ENCODE results near the gene HSPB2. TPM values are rescaled to one million over a fixed set of nuclear protein-coding genes. Genes with fewer than 3 reads are reported as not detected.

Gene HSPB2
- total and polyA plus RNA-seq, 2 of the 4 experiments (the other 2 are of a cell fraction), result 0.18 to 0.55 TPM

DNA sequence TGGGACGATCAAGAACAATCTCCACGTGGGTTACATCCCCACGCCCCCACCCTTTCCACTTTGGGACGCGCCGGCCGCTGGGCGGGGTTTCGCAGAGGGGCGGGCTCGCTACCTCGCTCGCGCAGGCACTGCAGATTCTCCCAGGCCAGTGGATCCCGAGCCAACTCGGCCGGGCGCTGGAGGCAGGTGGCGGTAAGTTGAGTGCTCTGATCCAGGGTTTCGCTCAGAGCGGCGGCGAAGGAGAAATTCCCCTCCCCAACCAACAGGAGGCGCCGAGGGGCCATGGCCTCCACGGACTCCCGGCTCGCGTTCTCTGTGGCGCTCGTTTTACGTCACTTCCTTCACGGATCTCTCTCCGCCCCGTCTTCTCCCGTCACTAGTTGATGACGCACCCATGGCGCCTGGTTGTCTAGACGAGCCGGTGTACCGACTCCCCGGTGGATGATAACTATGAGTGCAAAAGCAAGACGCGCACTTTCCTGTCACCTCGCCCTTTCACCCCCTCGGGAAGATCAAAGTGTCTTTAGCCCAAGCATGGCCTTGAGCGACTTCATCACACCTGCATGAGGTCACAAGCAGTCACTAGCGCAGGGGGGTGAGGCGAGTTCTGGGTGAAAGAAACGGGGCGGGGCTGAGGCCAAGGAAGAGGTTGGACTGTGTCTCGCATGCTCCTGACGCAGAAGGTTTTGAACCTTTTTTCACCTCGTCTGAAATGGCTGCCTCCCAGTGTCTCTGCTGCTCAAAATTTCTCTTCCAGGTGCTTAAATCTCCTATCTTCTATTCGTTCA is 33.5 kb upstream of the HSPB2 start, which contains the start of the genes CFAP68 and FDXACB1 (continued):
- TF ChIP-seq, protein P1, sequence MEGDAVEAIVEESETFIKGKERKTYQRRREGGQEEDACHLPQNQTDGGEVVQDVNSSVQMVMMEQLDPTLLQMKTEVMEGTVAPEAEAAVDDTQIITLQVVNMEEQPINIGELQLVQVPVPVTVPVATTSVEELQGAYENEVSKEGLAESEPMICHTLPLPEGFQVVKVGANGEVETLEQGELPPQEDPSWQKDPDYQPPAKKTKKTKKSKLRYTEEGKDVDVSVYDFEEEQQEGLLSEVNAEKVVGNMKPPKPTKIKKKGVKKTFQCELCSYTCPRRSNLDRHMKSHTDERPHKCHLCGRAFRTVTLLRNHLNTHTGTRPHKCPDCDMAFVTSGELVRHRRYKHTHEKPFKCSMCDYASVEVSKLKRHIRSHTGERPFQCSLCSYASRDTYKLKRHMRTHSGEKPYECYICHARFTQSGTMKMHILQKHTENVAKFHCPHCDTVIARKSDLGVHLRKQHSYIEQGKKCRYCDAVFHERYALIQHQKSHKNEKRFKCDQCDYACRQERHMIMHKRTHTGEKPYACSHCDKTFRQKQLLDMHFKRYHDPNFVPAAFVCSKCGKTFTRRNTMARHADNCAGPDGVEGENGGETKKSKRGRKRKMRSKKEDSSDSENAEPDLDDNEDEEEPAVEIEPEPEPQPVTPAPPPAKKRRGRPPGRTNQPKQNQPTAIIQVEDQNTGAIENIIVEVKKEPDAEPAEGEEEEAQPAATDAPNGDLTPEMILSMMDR (conservative IDR thresholded peaks at IDR 0.05; ENCODE audit: low read depth, low read length), result peak; percentile 99
- no peak for TF ChIP-seq MAFK (IDR thresholded peaks at IDR 0.05; ENCODE audit: low read depth, low read length)

Measured in IMR-90 (cell line).